B cell (primary cell): ENCODE results near the gene PNPLA1. TPM values are rescaled to one million over a fixed set of nuclear protein-coding genes. Genes with fewer than 3 reads are reported as not detected.

Source experiments
- ATAC-seq: fragments of 200-7000 bp; cut with Tn5 transposase; one replicate; pipeline ENCODE4 v1.10.0; 2021; ENCODE audit warnings: low read depth, mild to moderate bottlenecking, moderate number of reproducible peaks, moderate library complexity
- CTCF ChIA-PET: fragments of 350-600 bp; sonication (Branson Sonifier 250); formaldehyde crosslinking; loops from one replicate; lab custom pipeline; 2021; ENCODE audit warnings: antibody characterized with exemption, inconsistent platforms; lab: Charles Lee
- POLR2A ChIA-PET: fragments of 350-600 bp; sonication (Branson Sonifier 250); formaldehyde crosslinking; loops from one replicate; lab custom pipeline; 2021; ENCODE audit warnings: antibody characterized with exemption; lab: Charles Lee
- DNase-seq: peaks from one replicate; pipeline ENCODE4 v3.0.0; 2013
- H2AFZ ChIP-seq: 2 replicates; pipeline ENCODE4 v1.6.1; 2012; ENCODE audit warnings: mild to moderate bottlenecking, low read depth, low read length; ENCODE audit not compliant: insufficient read depth, poor library complexity, severe bottlenecking
- H3K27ac ChIP-seq, 2 donors: 1 replicate in 1 of 2; 2 replicates in 1 of 2; pipeline ENCODE4 v1.5.1; 2012 to 2013; ENCODE audit warnings: low read length in 2 of 2, mild to moderate bottlenecking in 2 of 2, moderate library complexity in 1 of 2
- H3K27me3 ChIP-seq, 4 experiments: fragments of 200-600 bp in 1 of 4; sonication (generic) in 1 of 4; replicated peaks in 1 of 4; 1 replicate in 2 of 4; 2 replicates in 2 of 4; pipeline versions ENCODE4 v1.6.1 to v1.7.0; 2013 to 2016; ENCODE audit warnings: low read length in 3 of 4, mild to moderate bottlenecking in 2 of 4, mixed read lengths in 1 of 4, moderate library complexity in 1 of 4; ENCODE audit not compliant: insufficient read depth in 4 of 4, control insufficient read depth in 3 of 4; ENCODE audit errors: control extremely low read depth in 1 of 4
- H3K36me3 ChIP-seq, 2 experiments: replicated peaks in 1 of 2; 1 replicate in 1 of 2; 2 replicates in 1 of 2; pipeline versions ENCODE4 v1.6.1 to v1.7.1; 2013; ENCODE audit warnings: low read length in 1 of 2; ENCODE audit not compliant: insufficient read depth in 2 of 2, control insufficient read depth in 1 of 2; ENCODE audit errors: control extremely low read depth in 1 of 2, extremely low read depth in 1 of 2
- H3K4me1 ChIP-seq, 2 donors: fragments of 200-600 bp in 1 of 2; sonication (generic) in 1 of 2; 1 replicate in 1 of 2; 2 replicates in 1 of 2; pipeline versions ENCODE4 v1.5.1 to v1.6.1; 2013 to 2017; ENCODE audit warnings: low read length in 2 of 2; ENCODE audit not compliant: control insufficient read depth in 2 of 2, insufficient read depth in 2 of 2
- H3K4me2 ChIP-seq: replicated peaks from 2 replicates; pipeline ENCODE3; 2012; ENCODE audit warnings: mild to moderate bottlenecking, low read depth, low read length; ENCODE audit not compliant: poor library complexity, severe bottlenecking
- H3K4me3 ChIP-seq, 5 experiments: fragments of 200-600 bp in 1 of 5; sonication (generic) in 1 of 5; 1 replicate in 3 of 5; 2 replicates in 2 of 5; pipeline versions ENCODE4 v1.5.1 to v1.7.0; 2011 to 2016; ENCODE audit warnings: low read length in 4 of 5, mild to moderate bottlenecking in 4 of 5, low read depth in 2 of 5, control low read depth in 1 of 5, moderate library complexity in 1 of 5; ENCODE audit not compliant: insufficient read depth in 1 of 5; ENCODE audit errors: control extremely low read depth in 1 of 5, extremely low read depth in 1 of 5
- H3K79me2 ChIP-seq: fragments of 200-600 bp; sonication (generic); one replicate; pipeline ENCODE4 v1.6.0; 2016; ENCODE audit warnings: low read length; ENCODE audit not compliant: control insufficient read depth, insufficient read depth
- H3K9ac ChIP-seq: fragments of 200-600 bp; sonication (generic); 2 replicates; pipeline ENCODE4 v1.6.1; 2017; ENCODE audit warnings: mild to moderate bottlenecking, low read length, moderate library complexity
- H3K9me3 ChIP-seq, 3 donors: one replicate each; pipeline versions ENCODE4 v1.6.1 to v1.7.1; 2013; ENCODE audit warnings: low read length in 2 of 3; ENCODE audit not compliant: control insufficient read depth in 2 of 3, insufficient read depth in 1 of 3; ENCODE audit errors: control extremely low read depth in 1 of 3
- H4K20me1 ChIP-seq: 2 replicates; pipeline ENCODE4 v1.6.0; 2012; ENCODE audit warnings: mild to moderate bottlenecking, low read length; ENCODE audit not compliant: insufficient read depth, control insufficient read depth, poor library complexity, severe bottlenecking
- H3K27ac Mint-ChIP-seq: one replicate; pipeline ENCODE4 v1.8.0; 2021; ENCODE audit warnings: mixed read lengths
- H3K27me3 Mint-ChIP-seq: one replicate; pipeline ENCODE4 v1.8.0; 2021; ENCODE audit warnings: mixed read lengths
- H3K4me1 Mint-ChIP-seq: one replicate; pipeline ENCODE4 v1.8.0; 2021; ENCODE audit warnings: mixed read lengths
- H3K4me3 Mint-ChIP-seq: one replicate; pipeline ENCODE4 v1.8.0; 2021; ENCODE audit warnings: mixed read lengths
- H3K9me3 Mint-ChIP-seq: one replicate; pipeline ENCODE4 v1.8.0; 2022; ENCODE audit warnings: mixed read lengths; ENCODE audit not compliant: insufficient read depth
- CTCF ChIP-seq: fragments of 200-600 bp; IDR thresholded peaks from one replicate; pipeline ENCODE4 v1.8.0; 2022; ENCODE audit warnings: antibody characterized with exemption, mild to moderate bottlenecking
- EZH2 ChIP-seq: IDR thresholded peaks from 2 replicates; pipeline ENCODE4 v1.6.1; 2012; ENCODE audit warnings: borderline replicate concordance, low read depth, mild to moderate bottlenecking, moderate library complexity, low read length; ENCODE audit not compliant: insufficient read depth, poor library complexity, severe bottlenecking
- WGBS: methylation state at CpG from one replicate; pipeline ENCODE4 v1.1.5; 2013; ENCODE audit warnings: missing lambda C conversion rate; ENCODE audit not compliant: insufficient coverage; 5-methylcytosine and 5-hydroxymethylcytosine counted together
- intact Hi-C: fragments of 100-400 bp; cut with micrococcal nuclease; formaldehyde crosslinking; loops from one replicate; pipeline ENCODE4 v1.10.0; 2022
- polyA plus RNA-seq: library from polyadenylated mRNA; depleted of rRNA; stranded (reverse); fragments of >200 nt; gene quantifications from 2 replicates; pipeline ENCODE4 v1.2.3, GENCODE V29; 2012
- total RNA-seq, 2 donors: library from RNA; stranded (reverse); fragments of 120-200 nt in 1 of 2; gene quantifications; 1 replicate in 1 of 2; 2 replicates in 1 of 2; pipeline versions ENCODE4 v1.2.3 to v1.2.4, GENCODE V29; 2013 to 2022

PNPLA1 gene
- total and polyA plus RNA-seq, 2 donors (not counting 1 experiment from before 2014, with no cell fraction given): 0.12 TPM; not detected in 1

- POLR2A ChIA-PET: no interaction called here
- Histone ChIP-seq H3K79me2 (no peaks in the 10 kb centered on the region), H4K20me1 (no peaks in the 10 kb centered on the region), H2AFZ (no peak overlapping the region), H3K4me1 (peaks cover 9 to 11% of the 10 kb centered on the region in 2 donors), H3K27me3 (peaks cover 0 to 13% (median 0%) of the 10 kb centered on the region in 4 experiments), H3K9ac (no peak overlapping the region), H3K9me3 (no peaks in the 10 kb centered on the region), H3K36me3 (no peaks in the 10 kb centered on the region), H3K4me2 (no peak overlapping the region), H3K4me3 (no peak overlapping the region), H3K27ac (no peak overlapping the region)
- ATAC-seq (no peak), DNase-seq (no peak)
- TF ChIP-seq EZH2 (no peak), CTCF (no peak)
- no peak overlapping the region for H3K27ac Mint-ChIP-seq
- H3K4me3 Mint-ChIP-seq: no peak overlapping the region
- peaks cover 14% of the 10 kb centered on the region for H3K4me1 Mint-ChIP-seq
- intact Hi-C loops: no loop called here
- whole genome bisulfite sequencing: 91% methylated on average over 12 of the region's 13 CpGs
- peaks cover 41% of the 10 kb centered on the region for H3K27me3 Mint-ChIP-seq
- CTCF ChIA-PET: no interaction called here
- no peaks in the 10 kb centered on the region for H3K9me3 Mint-ChIP-seq
These were observed 7.0 kb downstream of the PNPLA1 start for GRCh38 chr6:36276581-36277536.

- Mint-ChIP-seq H3K4me1 (peaks cover 14% of the 10 kb centered on the region), H3K4me3 (no peak overlapping the region), H3K9me3 (no peaks in the 10 kb centered on the region), H3K27ac (no peak overlapping the region), H3K27me3 (peaks cover 36% of the 10 kb centered on the region)
- no peaks in the 10 kb centered on the region for H3K79me2 ChIP-seq
- no peak overlapping the region for H3K4me2 ChIP-seq
- H3K4me1 ChIP-seq: peaks cover 9 to 11% of the 10 kb centered on the region in 2 donors
- H3K9ac ChIP-seq: no peak overlapping the region
- H3K27me3 ChIP-seq: peaks cover 0 to 13% (median 0%) of the 10 kb centered on the region in 4 experiments
- H2AFZ ChIP-seq: no peak overlapping the region
- TF ChIP-seq CTCF (no peak), EZH2 (no peak)
- no peak overlapping the region for H3K4me3 ChIP-seq
- H3K36me3 ChIP-seq: no peaks in the 10 kb centered on the region
- H4K20me1 ChIP-seq: no peaks in the 10 kb centered on the region
- ATAC-seq (no peak), DNase-seq (no peak)
- POLR2A ChIA-PET: no interaction called here
- intact Hi-C loops: no loop called here
- H3K27ac ChIP-seq: no peak overlapping the region
- H3K9me3 ChIP-seq: no peaks in the 10 kb centered on the region
- WGBS: 92% methylated on average over 2 of the region's 2 CpGs
- CTCF ChIA-PET: no interaction called here
These were observed 8.1 kb downstream of the PNPLA1 start for GRCh38 chr6:36277946-36278470.
